Skeletal muscle tissue (tissue), 4 donors: Measurements from ENCODE around the gene FAM53A. TPM values are rescaled to one million over a fixed set of nuclear protein-coding genes. Genes with fewer than 3 reads are reported as not detected.

ENCODE experiments used
- H3K27ac ChIP-seq: one replicate; pipeline ENCODE4 v1.7.0; 2013; ENCODE audit warnings: mild to moderate bottlenecking, low read depth, low read length, inconsistent platforms
- H3K27me3 ChIP-seq, 3 donors: one replicate each; pipeline ENCODE4 v1.7.0; 2013; ENCODE audit warnings: low read length in 3 of 3; ENCODE audit not compliant: control insufficient read depth in 3 of 3, insufficient read depth in 3 of 3
- H3K36me3 ChIP-seq, 3 donors: one replicate each; pipeline ENCODE4 v1.7.0; 2013; ENCODE audit warnings: low read length in 3 of 3; ENCODE audit not compliant: control insufficient read depth in 3 of 3, insufficient read depth in 3 of 3
- H3K4me1 ChIP-seq, 3 donors: one replicate each; pipeline ENCODE4 v1.7.0; 2013; ENCODE audit warnings: low read length in 3 of 3, mild to moderate bottlenecking in 3 of 3; ENCODE audit not compliant: control insufficient read depth in 3 of 3, insufficient read depth in 3 of 3
- H3K4me3 ChIP-seq, 3 donors: one replicate each; pipeline ENCODE4 v1.7.0; 2013; ENCODE audit warnings: low read length in 3 of 3
- H3K9ac ChIP-seq, 3 donors: one replicate each; pipeline ENCODE4 v1.7.0; 2013; ENCODE audit warnings: low read length in 3 of 3, mild to moderate bottlenecking in 3 of 3, moderate library complexity in 2 of 3, low read depth in 1 of 3
- H3K9me3 ChIP-seq, 3 donors: one replicate each; pipeline ENCODE4 v1.7.0; 2013; ENCODE audit warnings: low read length in 3 of 3; ENCODE audit not compliant: control insufficient read depth in 3 of 3
- total RNA-seq: library from RNA; depleted of rRNA; stranded (reverse); fragments of >200 nt; gene quantifications from one replicate; pipeline ENCODE4 v1.2.3, GENCODE V29; 2014
- donor health status: Osteomylitis.

FAM53A gene
- total RNA-seq, 1 donor from 2014 or later = 0.52 TPM

- Histone ChIP-seq H3K27ac (no peak overlapping the region), H3K4me1 (peaks cover 0 to 17% (median 16%) of the 10 kb centered on the region in 3 donors), H3K4me3 (peak overlapping the region in 1 of 3 donors; percentile 76), H3K27me3 (no peaks in the 10 kb centered on the region), H3K9me3 (no peaks in the 10 kb centered on the region), H3K36me3 (peaks cover 0 to under 1% (median 0%) of the 10 kb centered on the region in 3 donors), H3K9ac (peak overlapping the region in 1 of 3 donors; percentile 3)
Measured at GRCh38 chr4:1685235-1686150, 1.4 kb upstream of the FAM53A start.

DNA sequence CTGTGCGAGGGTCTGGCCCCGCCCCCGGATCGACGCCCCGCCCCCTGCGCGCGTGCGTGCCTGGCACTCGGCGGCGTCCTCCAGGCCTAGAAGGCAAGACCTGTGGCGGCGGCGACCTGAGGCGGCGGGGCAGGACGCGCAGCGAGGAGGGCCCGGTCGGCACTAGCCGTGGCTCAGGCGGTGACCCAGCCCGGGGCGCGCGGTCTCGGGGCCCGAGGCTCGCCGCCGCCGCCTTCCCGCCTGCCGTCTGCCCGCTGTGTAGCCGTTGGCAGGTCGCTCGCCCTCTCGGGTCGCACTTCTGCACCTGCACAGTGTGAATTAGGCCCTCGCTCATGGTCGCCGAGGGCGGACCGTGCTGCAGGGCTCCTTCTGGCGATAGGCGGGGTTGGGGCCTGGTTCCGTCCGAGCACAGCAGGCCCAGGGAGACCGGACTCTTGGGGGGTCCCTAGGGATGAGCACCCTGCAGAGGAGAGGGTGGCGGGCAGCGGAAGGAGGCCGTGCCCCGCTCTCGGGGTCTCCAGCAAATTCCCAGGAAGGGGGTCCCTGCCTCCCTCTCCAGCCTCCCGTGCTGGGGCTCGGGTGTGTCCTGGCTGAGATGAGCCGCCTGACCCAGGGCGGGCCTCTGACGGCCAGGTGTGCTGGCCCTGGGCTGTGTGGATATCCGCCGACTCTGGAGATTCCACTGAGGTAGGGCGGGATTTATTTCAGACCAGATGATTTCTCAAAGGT, 557 bp upstream of the FAM53A start:
- no peaks in the 10 kb centered on the region for H3K27me3 ChIP-seq
- peak overlapping the region; percentile 43 to 79 (median 62) for H3K9ac ChIP-seq
- peak overlapping the region; percentile 56 to 76 (median 70) for H3K4me3 ChIP-seq
- H3K4me1 ChIP-seq = peaks cover 0 to 17% (median 16%) of the 10 kb centered on the region in 3 donors
- no peaks in the 10 kb centered on the region for H3K36me3 ChIP-seq
- no peak overlapping the region for H3K27ac ChIP-seq
- no peaks in the 10 kb centered on the region for H3K9me3 ChIP-seq

- Histone ChIP-seq H3K4me1 (peaks cover 0 to 17% (median 16%) of the 10 kb centered on the region in 3 donors), H3K27ac (peak overlapping the region; percentile 58), H3K4me3 (peak overlapping the region; percentile 70 to 77 (median 72)), H3K9ac (peak overlapping the region in 2 of 3 donors; percentile 64 to 80), H3K36me3 (no peaks in the 10 kb centered on the region), H3K9me3 (no peaks in the 10 kb centered on the region), H3K27me3 (no peaks in the 10 kb centered on the region)
Measured at GRCh38 chr4:1683261-1683735, 815 bp downstream of the FAM53A start.

DNA sequence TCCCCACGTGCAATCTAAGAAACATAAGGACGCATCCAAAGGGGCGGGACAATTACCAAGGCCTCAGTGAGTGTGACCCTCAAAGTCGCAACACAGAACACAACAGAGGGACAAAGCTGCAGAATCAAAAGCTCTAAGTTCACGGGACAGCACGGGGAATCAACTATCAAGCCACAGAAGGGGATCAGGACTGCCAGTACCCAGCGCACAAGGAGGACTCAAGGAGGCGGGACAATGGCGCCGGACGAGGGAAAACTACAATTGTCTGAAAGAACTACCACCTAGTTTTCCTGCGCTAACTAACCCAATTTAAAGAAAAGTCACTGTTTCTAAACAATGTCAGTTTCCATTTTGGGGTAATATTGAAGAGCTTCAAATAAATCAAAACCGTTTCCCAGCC, 1.3 kb downstream of the FAM53A start:
- Histone ChIP-seq H3K27ac (no peak overlapping the region), H3K27me3 (no peaks in the 10 kb centered on the region), H3K4me1 (peaks cover 0 to 17% (median 16%) of the 10 kb centered on the region in 3 donors), H3K9me3 (no peaks in the 10 kb centered on the region), H3K9ac (no peak overlapping the region), H3K4me3 (peak overlapping the region in 1 of 3 donors; percentile 72), H3K36me3 (no peaks in the 10 kb centered on the region)

GRCh38 chr4:1678244-1678643, 5.9 kb downstream of the FAM53A start:
- H3K9me3 ChIP-seq = no peaks in the 10 kb centered on the region
- H3K27ac ChIP-seq = no peak overlapping the region
- H3K9ac ChIP-seq = no peak overlapping the region
- H3K36me3 ChIP-seq = no peaks in the 10 kb centered on the region
- H3K27me3 ChIP-seq = no peaks in the 10 kb centered on the region
- H3K4me1 ChIP-seq = peaks cover 0 to 6% (median 3%) of the 10 kb centered on the region in 3 donors
- H3K4me3 ChIP-seq = no peak overlapping the region

GRCh38 chr4:1676605-1677525, 7.2 kb downstream of the FAM53A start:
- no peaks in the 10 kb centered on the region for H3K27me3 ChIP-seq
- no peak overlapping the region for H3K4me3 ChIP-seq
- H3K4me1 ChIP-seq = peaks cover 0 to 2% (median 0%) of the 10 kb centered on the region in 3 donors
- no peak overlapping the region for H3K27ac ChIP-seq
- no peaks in the 10 kb centered on the region for H3K36me3 ChIP-seq
- no peaks in the 10 kb centered on the region for H3K9me3 ChIP-seq
- H3K9ac ChIP-seq = no peak overlapping the region

GRCh38 chr4:1675802-1676137, 8.3 kb downstream of the FAM53A start:
- no peak overlapping the region for H3K9ac ChIP-seq
- peaks cover 0 to 2% (median 0%) of the 10 kb centered on the region in 3 donors for H3K4me1 ChIP-seq
- no peaks in the 10 kb centered on the region for H3K27me3 ChIP-seq
- H3K27ac ChIP-seq = no peak overlapping the region
- no peaks in the 10 kb centered on the region for H3K9me3 ChIP-seq
- H3K36me3 ChIP-seq = no peaks in the 10 kb centered on the region
- H3K4me3 ChIP-seq = no peak overlapping the region

GRCh38 chr4:1675136-1675801, 8.8 kb downstream of the FAM53A start:
- Histone ChIP-seq H3K4me1 (peaks cover 0 to 2% (median 0%) of the 10 kb centered on the region in 3 donors), H3K9ac (no peak overlapping the region), H3K27ac (no peak overlapping the region)

DNA sequence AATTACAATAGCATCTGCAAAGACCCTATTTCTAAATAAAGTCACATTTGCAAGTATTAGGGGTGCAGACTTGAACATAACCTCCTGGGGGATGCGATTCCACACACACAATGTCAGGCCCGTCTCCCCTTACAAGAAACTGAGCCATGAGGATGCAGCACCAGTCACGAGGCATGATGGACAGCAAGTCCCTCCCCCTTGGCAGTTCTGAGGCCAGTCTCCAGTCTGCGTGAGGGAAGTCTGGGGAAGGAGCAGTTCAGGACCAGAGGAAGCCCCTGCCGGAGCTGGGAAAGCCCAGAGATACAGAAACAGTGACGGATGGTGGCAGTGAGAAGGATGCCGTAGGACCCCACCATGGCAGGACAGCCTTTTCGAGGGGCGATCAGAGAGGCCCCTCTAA, 9.4 kb downstream of the FAM53A start:
- no peaks in the 10 kb centered on the region for H3K27me3 ChIP-seq
- H3K4me3 ChIP-seq = no peak overlapping the region
- no peaks in the 10 kb centered on the region for H3K36me3 ChIP-seq
- no peak overlapping the region for H3K27ac ChIP-seq
- no peak overlapping the region for H3K9ac ChIP-seq
- H3K9me3 ChIP-seq = no peaks in the 10 kb centered on the region
- peaks cover 0 to 2% (median 0%) of the 10 kb centered on the region in 3 donors for H3K4me1 ChIP-seq

More at GRCh38 chr4:1675136-1675801, 8.8 kb downstream of the FAM53A start:
- H3K27me3 ChIP-seq = no peaks in the 10 kb centered on the region
- no peaks in the 10 kb centered on the region for H3K36me3 ChIP-seq
- H3K4me3 ChIP-seq = no peak overlapping the region
- no peaks in the 10 kb centered on the region for H3K9me3 ChIP-seq
